NCI-H2196 (cell line): ENCODE data around the gene IQSEC1.
A peak's percentile ranks its signal among the peaks of the same experiment; 100 is the strongest.

Source experiments
- DNase-seq: peaks from one replicate; lab custom pipeline; 2025; ENCODE audit not compliant: unreplicated experiment; lab: John Stamatoyannopoulos, UW

Gene IQSEC1

DNA sequence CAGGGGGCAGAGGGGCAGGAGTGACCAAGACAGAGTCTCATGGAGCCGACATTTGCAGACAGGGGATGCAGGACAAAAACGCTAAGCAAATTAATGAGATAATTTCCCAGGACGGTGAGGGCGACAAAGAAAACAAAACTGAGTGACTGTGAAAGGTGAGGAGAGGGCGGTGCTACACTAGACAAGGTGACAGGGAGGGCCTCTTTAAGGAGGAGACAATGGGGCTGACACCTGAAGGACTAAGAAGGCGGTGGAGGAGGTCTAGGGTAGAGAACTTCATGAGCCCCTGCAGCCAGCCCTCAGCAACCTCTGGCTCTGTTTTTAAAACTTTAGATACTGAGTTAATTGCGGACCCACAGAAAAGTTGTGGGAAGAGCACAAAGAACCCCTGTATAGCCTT lies 41.6 kb downstream of the IQSEC1 start:
- DNase-seq = no peak

DNA sequence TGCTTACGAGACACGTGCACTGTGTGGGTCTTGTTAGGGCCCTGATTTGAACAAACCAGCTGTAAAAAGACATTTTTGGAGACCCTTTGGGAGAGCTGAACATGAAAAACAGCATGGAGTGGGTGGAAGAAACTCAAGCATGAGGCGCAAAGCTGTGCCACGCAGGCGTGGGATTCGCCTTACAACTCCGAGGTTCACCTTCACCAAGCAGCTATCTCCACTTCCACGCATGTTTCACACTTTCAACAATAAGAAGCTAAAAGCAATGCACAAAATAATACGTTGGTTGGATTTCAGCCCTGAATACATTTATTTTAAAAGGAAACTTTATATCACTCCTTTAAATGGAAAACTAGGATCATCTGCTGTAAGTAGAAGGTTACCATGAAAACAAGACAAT lies 42.5 kb downstream of the IQSEC1 start:
- no peak for DNase-seq

DNA sequence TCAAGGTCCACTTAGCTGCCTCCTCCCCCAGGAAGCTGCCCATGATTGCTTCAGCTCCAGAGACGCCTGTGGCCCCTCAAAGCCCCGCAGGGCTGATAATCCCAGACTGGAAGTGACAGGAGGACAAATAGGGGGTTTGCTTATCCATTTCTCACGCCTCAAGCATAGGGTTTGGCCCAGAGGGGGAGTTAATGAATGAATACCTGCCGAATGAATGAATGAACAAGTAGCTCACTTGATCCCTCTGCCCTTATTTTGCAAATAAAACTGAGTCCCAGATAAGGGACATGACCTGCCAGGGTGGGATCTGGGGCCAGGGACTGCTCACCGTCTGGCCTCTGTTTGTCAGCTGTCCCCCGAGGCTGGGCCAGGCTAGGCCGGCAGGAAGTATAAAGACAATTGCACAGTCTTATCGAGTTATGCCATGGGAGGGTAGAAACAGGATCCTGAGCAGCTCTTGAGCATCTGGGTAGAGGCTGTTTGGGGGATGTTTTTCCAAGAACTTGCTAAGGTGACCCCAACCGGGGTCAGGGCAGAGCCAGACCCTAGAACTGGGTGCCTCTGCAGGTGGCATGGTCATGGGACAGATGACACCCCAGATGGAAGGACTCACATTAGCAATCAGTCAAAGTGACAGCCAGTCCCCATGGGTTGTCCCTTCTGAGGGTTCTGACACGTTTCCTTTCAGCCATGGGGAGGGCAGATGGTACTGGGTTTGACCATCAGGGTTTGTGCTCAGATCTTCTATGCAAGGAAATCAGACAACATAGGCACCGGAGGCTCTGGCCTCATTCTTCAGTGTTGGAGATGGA lies 45.0 kb downstream of the IQSEC1 start:
- DNase-seq = no peak

DNA sequence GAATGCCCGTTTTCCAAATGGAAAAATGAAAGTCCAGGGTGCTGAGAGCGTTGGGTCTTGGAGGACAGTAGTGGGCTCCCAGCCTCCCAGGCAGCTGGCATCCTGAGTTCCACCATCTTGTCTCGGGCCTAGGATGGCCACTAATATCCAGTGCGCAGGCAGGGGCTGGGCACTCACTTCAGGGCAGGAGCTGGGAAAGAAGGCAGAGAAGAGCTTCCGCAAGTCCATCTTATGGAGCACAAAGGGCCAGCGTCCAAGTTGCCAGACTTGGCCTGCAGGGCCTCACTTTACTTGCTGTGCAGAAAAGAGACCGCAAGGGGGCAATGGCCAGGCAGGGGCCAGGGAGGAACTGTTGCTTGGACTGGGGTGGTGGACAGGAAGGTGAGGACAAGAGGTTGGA lies 46.1 kb downstream of the IQSEC1 start:
- no peak for DNase-seq

DNA sequence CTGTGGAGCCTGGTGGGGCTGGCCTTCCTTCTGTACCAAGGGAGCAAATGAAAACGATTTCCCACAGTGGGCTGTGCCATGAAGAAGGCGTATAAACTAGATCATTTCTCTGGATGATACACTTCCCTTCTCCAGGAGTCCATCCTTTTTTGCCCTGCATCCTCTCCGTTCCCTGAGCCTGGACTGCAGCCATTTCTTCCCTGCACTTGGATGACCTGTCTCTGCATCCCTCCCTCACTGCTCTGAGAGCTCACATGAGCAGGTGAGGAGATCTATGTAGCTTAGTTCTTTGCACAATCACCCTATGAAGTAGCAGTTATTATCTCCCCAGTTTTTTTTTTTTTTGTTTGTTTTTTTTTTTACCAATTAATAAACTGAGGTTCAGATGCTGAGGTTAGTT lies 46.7 kb downstream of the IQSEC1 start:
- DNase-seq = no peak

DNA sequence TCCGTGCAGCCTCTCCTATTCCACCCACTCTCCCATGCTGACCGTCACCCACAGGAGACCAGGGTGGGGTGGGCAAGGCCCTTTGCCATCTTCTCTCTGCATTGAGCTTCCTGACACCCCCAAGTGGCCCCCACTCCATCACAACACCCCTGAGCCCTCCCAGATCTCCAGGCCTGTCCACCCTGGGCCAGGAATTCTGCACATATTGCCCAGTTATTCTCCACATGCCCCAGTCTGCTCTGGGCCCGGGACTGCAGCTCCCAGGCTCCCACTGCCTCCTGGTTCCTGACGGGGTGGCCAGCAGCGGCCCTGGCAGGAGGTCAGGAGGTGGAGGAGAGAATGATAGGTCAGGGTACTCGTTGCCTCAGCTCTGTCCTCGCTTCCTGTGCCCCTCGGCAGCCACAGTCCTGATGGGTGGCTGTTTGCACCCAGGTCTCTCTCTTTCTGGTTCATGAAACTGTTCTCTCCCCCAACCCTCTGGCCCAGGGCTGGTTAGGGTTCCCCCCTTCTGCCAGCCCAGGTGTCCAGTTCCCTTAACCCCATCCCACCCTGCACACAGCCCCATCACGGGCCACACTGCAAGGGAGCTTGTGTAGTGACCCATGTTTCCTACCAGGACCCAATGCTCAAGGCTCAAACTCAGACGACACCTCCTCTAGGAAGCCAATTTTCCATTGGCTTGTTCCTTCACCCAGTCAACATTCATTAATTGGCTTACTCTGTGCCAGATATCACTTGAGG lies 47.3 kb downstream of the IQSEC1 start:
- no peak for DNase-seq

DNA sequence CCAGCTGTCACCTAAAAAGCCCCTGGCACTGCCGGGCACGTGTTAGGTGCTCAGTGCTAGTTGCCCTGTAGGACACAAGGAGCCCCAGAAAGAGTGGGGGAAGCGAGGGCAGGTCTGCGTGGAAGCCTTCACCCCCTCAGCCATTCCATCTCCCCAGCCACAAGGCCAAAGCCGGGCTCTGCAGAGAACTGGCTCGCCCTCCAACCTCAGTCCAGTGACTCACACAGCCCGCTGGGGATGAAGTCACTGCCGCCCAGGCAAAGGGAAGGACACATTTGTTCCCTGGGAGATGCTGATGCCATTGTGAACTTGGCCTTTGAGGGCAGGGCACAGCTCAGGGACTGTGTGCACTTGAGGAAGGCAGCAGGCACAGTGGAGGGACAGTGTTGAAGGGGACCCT lies 48.1 kb downstream of the IQSEC1 start:
- no peak for DNase-seq

DNA sequence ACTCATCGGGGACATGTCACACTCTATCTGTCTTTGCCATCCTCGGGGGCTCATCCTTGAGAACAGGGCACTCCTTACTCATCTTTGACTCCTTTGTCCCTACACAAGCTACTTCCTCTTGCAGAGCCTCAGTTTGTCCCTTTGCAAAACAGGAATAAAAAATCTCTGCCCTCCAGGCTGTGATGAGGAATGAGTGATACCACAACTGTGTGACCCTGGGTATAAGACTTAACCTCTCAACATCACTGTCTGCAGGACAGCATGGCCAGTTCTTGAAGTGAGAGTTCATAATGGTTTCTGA lies 48.5 kb downstream of the IQSEC1 start:
- DNase-seq = no peak

DNA sequence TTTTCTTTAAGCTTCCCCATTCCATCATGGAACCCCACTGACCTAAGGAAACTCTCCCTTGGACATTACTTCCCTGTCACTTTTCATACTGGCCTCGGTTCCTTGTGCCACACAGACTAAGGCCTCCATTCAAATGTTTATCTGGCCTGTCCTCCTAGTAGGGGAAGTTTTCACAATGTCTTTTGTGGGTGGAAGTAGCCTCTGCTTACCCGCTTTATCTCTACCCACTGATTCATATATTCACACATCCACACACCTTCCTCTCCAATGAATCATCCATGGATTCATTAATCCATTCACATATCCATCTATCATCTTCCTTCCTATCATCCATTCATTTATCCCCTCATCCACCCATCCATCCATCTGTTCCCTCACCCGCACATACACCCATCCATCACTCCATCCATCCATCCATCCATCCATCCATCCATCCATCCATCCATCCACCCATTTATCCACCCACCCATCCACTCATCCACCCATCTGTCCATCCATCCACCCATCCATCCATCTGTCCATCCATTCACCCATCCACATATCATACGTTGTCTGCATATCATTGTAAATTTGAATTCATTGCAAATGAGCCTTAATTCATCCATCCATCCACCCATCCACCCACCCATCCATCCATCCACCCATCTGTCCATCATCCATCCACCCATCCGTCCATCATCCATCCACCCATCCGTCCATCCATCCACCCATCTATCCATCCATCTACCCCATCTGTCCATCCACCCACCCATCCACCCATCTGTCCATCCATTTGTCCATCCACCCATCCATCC lies 49.1 kb downstream of the IQSEC1 start:
- DNase-seq = no peak

DNA sequence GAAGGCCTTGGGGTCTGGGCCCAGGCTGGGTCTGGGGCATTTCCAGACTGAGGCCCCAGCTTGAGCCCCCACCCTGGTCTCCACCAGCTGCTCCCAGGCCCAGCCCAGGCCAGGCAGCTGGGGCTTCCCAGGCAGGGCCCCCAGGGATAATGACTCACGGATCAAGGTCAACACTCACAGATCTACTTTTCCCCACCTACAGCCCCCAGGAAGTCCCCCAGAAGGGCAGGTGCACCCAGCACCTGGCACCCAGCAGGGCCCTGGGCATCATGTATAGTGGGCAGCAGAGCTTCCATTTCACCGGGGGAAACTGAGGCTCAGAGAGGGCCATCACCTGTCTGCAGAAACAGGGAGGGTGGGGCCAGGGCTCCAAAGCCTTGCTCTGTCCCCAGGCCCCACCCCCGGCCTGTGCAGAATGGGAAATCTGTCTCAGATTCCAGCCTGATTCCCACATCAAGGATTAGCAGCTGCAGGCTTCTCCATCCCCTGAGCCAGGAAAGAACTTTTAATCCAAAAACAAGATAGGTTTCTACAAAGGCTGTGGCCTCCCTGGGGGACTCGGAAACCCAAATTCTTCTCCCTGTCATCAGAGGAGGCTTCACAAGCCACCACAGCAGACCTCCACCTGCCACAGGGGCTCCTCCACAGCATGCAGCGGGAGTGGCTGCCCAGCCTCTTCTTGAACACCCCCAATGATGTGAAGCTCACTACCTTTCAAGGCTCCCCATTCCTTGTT lies 49.8 kb downstream of the IQSEC1 start:
- no peak for DNase-seq

DNA sequence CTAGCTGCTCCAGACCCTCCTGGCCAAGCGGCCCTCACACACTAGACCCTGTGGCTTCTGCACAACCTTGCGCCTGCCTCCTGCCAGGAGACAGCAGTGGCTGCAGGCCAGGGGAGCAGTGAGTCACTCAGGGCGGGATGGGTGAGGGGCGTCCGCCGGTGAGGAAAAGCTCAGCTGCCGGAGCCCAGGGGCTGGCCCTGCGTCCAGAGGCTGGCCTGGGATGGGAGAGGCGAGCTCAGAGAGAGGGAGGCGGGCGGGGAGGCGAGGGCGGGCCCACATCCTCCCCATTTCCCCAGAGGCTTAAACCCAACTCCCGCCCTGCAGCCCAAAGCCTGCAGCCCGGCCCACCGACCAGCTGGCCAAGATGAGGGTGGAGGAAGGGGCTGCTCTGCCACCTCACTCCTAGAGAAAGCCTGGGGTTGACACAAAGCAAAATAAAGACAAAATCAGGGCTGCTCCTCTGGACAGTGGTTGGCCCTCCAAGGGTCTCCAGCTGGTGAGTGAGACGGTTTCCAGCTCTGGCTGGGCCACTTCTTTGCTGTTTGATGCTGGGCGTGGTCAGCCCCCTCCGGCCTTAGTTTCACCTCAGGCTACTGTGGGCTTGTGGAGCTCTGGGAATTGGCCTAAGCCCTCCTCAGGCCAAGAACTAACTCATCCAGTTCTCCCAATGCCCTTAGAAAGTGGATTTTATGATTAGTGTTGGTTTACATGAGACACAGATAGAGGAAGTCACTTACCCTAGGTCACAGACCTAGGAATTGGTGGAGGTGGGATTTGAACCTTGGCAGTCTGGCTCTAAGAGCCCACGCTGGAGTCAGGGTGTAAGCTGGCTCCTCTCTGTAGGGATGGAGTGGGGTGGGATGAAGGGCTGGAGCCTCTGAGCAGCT lies 50.6 kb downstream of the IQSEC1 start:
- peak; percentile 34 for DNase-seq

DNA sequence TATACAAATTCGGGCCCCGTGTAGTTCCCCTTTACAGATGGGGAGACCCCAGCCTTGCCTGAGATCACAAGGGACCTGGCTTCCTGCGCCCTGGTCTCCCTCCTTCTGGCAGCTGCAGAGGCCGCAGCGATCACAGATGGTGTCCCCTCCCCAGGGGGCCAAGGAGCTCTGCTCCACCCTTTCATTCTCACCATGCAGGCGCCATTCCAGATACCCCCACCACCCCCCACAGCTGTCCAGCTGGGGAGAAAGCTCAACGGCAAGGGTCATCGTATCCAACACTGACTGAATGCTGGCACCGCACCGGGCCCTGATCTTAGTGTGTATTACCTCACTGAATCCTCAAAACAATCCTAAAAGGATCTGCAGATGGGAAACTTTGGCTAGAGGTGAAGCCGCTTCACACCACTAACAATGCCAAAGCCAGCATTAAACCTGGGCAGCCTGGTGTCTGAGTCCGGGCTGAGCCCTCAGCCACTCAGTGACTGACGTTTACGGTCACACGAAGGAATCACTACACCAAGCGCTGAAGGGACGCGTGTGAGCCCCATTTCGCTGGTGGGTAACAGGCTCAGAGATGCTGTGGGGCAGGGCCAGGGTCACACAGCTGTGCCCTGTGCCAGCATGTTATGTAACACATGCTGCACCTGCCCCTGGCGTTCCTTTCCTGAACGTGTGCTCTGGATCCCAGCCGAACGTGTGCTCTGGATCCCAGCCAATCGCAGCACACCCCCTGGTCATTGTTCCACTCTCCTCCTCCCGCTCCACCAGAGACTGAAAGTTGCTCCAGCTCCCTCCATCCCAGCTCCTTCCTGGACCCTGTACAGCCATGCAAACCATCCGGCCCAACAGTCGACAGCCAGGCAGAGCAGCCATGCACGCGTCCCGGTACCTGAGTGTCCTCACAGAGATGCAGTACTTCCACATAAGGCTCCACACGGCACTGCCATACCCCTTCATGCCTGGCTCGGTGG lies 51.8 kb downstream of the IQSEC1 start:
- DNase-seq = peak; percentile 22

DNA sequence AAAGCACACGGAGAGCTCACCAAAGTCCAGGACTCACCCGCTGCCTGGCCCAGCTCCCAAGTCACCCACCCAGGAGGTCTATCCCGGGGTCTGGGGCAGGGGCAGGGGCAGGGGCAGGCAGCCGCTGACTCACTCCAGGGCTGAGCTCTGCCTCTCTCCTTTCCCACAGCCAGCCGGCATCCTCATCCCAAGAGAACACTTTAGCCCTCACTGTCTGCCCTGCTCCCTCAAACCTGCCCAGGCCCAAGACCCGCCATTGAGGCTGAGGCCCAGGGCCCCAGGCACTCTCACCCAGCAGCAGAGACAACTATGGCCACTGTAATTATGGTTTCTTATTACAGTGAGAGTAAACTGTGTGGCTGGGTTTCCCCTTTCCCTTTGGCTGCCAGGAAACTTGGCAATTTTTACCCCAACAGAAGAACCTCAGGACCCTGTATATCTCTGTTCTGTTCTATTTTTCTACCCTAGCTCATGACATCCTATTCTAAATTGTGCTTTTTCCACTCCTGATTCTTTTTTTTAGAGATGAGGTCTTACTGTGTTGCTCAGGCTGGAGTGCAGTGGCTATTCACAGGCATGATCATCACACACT lies 53.0 kb downstream of the IQSEC1 start:
- DNase-seq = no peak

DNA sequence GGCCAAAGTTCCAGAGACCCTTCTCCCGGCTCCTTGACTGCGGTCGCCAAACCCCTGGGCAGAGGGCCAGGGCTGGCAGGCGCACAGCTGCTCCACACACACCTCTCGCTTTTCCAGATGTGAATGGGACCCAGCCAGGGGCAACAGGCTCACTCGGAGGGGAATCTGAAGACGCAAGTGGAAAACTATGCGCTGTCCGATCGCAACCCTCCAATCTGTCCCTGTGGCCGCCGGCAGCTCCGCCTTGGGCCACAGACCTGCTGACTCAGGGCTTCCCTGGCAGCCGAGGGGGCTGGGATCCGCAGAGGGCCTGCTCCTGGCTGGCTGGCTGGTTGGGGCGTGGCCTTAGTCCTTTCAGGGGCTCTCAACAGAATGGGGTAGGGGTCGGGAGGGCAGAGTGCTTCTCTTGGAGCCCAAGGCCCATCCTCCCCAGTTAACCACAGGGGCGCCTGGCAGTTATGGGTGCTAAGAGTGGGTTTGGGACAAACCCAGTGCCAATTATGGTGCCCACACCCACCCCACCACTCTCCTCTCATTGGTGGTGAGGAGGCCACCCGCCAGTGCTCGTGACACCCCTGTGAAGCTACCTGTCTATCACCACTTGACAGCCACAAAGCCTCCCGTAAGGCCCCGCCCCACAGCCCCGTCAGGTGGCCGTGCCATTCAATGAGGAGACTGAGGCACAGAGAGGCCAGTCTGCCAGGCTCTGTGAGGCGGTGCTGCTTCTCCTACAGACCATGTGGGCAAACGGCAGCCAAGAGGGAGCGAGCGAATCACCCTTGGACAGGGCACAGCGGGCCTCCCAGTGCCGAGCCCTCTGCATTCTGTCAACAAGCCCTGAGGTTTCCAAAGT lies 53.8 kb downstream of the IQSEC1 start:
- no peak for DNase-seq

DNA sequence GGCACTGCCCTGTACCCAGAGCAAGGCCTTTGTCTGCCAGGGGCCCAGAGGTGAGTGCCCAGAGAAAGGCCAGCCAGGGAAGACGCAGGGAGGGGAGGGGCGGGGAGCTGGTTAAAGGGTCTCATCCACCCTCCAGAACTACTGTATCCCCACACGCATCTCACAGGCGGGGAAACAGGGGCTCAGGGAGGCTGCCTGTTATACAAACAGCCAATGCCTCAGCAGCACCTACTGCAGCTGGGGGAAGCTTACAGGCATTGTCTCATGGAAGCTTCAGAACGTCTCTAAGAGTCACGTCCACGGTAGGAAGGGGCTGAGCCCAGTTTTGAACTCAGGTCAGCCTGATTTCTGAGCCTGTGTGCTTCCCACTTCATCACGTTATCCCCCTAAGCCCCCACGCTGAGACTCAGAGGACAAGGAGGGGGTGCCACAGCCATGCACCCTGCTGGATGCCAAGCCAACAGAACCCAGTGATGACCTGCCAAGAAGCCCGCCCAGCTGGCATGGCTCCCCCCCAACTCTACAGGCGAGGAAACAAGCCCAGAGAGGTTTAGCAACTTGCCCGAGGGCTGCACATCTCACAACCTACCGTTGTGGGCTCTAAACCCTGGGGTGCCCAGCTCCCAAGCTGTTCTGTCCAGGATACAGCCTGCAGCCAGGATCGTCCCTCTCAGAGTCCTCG lies 54.5 kb downstream of the IQSEC1 start:
- no peak for DNase-seq

DNA sequence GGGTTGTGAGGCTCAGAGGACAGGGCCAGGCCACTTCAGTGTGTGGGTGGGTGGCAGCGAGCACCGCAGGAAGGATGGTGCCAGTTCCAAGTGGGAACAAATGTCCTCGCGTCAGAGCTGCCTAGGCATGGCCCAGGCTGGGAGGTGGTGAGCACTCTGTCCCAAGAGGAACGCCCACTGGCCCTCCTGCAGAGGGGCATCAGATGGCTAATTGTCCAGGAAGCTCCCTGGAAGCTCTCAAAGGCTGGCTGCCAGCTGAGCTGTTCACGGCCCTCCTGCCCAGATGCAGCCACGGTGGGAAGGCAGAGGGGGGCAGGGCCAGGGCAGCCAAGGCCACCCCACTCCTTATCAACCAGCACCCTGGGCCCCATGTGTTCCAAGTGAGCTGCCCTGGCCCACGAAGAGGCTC lies 55.2 kb downstream of the IQSEC1 start:
- peak; percentile 52 for DNase-seq

DNA sequence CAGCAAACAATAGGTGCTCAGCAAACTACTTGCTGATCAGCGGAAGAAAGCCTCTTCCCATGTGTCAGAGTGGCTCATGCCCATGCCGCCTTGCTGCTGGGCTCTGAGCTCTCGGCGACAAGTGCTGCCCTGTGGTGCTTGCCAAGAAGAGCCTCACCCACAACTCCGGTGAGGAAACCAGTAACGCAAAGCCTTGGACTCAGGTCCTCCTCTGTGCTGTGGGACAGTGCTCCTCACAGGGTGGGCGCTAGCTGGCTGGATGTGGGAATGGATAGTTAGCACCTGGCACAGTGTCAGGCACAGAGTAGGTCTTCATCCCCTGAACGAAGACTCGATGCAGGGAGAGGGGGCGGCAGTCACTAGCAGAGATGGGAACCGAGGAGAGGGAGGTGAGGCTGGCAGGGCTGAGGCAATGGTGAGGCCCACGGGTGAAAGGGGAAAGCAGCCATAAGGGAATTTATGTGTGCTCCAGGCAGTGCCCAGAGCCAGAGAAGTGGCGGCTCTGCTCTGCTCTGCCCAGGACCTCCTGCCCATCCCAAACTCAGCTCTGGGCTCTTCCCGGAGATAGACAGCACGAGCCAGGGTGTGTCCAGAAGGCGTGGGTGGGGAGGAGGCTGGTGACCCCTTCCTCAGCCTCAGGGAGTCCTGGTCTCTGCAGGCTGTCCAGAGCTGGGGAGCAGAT lies 55.7 kb downstream of the IQSEC1 start:
- no peak for DNase-seq
